HS-27A (cell line): Measurements from ENCODE around the gene HNRNPUL2.
"Not testable (repeated sequence)": the region's sequence is repeated elsewhere in the genome, so short reads cannot be mapped to it uniquely, and the experiment has no call there.

Experiments
- DNase-seq: peaks from one replicate; pipeline ENCODE4 v3.0.0-alpha.2; 2012; ENCODE audit warnings: low read depth, missing footprints

HNRNPUL2 gene

DNA sequence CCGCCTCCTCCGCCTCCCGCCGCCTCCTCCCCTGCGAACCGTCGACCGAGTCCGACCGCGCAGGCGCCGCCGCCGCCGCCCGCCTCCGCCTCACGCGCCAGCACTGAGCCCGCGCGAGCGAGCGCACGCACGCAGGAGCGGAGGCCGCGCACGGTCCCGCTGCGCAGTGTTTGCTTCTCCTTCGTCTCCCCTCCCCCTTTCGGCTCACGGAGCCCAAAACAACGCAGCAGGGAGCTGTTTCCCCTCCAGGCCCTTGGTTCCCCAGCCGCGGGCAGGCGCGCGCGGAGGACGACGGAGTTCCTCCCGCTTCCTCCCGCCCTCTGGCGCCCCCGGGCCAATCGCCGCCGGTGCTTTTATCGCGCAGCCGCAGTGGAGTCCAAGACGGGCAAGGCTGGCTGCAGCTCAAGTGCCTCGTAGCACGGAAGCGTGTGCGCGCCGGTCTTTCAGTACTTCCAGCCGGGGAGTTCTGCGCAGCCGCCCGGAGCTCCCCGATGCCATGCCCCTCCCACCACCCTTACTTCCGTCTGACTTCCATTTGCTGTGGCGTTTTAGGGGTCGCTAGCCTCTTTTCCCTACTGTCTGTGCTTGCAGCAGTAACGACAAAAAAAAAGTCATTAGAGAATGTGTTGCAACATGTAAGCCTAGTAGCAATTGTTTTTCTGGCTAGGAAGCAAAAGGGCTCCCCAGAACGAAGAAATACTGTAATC, at the start of gene HNRNPUL2:
Gene HNRNPUL2 (minus strand): TSS at position 293 of the 707 bp plus-strand sequence. CDS start 301 bp downstream, outside the sequence.
- DNase-seq, result peak; percentile 98

DNA sequence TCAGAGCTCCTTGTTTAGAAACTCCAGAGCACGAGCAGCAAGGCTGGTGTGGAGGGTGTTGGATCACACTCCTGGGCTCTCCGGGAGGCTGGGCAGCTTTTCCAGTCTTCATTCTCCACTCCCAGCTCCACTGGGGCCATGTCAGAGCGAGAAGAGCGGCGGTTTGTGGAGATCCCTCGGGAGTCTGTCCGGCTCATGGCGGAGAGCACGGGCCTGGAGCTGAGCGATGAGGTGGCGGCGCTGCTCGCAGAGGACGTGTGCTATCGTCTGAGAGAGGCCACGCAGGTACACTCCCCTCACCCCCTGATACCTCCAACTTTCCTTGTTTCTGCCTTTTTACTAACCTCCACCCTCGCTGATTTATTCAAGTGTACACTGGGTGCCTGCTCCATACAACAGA, 48.4 kb upstream of the HNRNPUL2 start:
- DNase-seq, result no peak

DNA sequence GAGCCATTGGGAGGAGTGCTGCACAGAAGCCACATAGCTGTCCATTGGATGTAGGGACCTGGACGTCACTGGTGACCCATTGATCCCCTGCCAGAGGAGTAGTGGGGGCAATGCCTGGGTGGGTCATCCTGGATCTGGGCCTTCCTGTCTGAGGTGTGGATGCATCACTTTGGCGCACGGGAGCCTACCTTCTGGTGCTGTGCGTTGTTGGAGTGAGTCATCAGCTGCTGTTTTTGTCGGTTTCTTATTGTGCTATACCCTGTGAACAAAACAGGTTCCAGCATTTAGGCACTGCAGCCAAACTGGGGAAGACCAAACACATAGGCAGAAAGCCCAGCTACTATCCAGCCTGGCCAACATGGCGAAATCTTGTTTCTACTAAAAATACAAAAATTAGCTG, 47.1 kb upstream of the HNRNPUL2 start:
- no peak for DNase-seq

GRCh38 chr11:62771144-62772021, 44.1 kb upstream of the HNRNPUL2 start, which contains the start of gene TAF6L:
Gene TAF6L, plus strand, starts transcription at chr11:62771396. Its CDS starts 4,388 bp downstream, at chr11:62775784.
- peak; percentile 95 for DNase-seq

DNA sequence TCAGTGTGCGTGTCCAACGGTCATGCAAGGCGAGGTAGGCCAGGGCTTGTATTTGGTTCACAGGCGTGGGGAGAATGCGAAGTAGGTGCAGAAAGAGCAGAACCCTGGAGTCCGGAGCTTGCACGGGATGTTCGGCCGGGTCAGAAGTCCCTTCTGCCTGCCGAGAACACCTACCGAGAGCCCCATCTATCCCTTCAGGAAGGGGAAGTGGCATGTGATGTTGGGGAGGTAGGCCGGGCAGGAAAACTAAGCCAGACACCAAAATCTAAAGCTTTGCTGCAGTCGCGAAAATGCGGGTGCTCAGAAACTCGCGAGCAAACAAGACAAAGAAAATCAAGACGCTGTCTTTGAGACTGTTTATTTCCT, 43.5 kb upstream of the HNRNPUL2 start:
- no peak for DNase-seq

DNA sequence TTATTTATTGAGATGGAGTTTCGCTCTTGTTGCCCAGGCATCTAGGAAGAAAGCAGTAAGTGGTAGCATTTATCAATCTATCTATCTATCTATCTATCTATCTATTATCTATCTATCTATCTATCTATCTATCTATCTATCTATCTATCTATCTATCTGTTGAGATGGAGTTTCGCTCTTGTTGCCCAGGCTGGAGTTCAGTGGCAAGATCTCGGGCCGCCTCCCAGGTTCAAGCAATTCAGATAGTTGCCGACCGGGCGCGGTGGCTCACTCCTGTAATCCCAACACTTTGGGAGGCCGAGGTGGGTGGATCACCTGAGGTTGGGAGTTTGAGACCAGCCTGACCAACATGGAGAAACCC, 33.6 kb upstream of the HNRNPUL2 start:
- not testable (repeated sequence) for DNase-seq

GRCh38 chr11:62757846-62758788, 30.9 kb upstream of the HNRNPUL2 start:
- DNase-seq, result no peak

DNA sequence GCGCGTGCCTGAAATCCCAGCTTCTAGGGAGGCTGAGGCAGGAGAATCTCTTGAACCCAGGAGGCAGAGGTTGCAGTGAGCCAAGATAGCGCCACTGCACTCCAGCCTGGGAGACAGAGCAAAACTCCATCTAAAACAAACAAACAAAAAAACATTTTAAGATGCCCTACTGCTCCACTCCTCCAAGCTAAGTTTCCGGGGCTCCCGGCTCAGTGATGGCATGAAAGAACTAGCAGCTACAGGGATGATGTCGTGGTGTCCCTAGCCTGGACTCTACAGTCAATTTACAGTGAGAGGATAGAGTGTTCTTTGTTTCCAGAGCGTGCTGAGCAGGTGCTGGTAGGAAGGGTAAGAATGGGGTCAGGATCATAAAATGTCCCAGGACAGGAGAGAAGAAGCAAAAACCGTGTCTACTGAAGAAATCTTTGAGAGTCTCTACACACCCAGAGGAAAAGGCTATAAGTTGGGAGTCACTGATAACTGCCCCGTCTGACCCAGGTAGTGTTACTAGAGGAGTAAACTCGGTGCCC, 27.9 kb upstream of the HNRNPUL2 start:
- DNase-seq, result no peak

DNA sequence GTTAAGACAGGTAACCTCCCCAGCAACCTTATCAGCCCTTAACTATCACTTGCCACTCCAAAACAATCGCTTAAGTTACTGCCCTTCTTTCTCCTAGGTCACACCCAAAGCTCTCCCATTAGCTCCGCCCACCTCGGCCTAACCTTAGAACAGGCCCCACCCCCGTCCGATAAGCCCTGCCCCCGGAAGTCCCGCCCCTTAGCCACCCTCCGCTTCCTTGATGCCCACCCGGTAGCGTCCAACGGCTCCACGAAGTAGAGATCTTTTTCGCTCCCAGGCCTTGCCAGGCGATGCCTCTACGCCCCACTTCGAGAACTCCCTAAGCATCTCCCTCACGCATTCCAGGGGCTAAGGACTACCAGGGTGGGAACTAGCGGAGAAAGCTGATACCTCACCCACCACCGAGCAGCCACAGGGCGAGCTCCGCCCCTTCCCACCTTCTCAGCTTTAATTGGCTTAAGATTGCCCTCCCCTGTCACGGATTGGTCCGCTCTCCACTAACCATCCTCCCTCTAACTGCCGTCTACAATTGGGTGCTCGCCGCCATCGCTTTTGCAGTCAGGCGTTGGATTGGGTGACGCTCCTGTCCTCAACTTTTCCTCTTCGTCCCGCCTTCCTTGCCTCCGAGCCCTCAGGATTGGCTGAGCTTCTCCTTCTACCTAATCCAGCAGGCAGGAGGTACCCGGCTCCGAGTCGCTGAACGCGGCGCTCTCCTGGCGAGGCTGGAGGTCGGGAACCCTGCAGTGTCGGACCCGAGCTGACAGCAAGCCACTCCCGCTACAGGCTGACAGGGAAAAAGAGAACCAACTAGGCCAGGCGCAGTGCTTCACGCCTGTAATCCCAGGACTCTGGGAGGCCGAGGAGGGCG, 26.7 kb upstream of the HNRNPUL2 start, which contains the start of gene ZBTB3:
Gene ZBTB3 (minus strand): TSS at position 425 of the 868 bp plus-strand sequence. CDS start 496 bp downstream, outside the sequence.
- peak; percentile 99 for DNase-seq

- DNase-seq, result no peak
These were observed 25.9 kb upstream of the HNRNPUL2 start for GRCh38 chr11:62752994-62753735.

GRCh38 chr11:62752177-62752785, 25.0 kb upstream of the HNRNPUL2 start:
- no peak for DNase-seq

GRCh38 chr11:62749931-62750330, 22.7 kb upstream of the HNRNPUL2 start:
- DNase-seq, result not testable (repeated sequence)

DNA sequence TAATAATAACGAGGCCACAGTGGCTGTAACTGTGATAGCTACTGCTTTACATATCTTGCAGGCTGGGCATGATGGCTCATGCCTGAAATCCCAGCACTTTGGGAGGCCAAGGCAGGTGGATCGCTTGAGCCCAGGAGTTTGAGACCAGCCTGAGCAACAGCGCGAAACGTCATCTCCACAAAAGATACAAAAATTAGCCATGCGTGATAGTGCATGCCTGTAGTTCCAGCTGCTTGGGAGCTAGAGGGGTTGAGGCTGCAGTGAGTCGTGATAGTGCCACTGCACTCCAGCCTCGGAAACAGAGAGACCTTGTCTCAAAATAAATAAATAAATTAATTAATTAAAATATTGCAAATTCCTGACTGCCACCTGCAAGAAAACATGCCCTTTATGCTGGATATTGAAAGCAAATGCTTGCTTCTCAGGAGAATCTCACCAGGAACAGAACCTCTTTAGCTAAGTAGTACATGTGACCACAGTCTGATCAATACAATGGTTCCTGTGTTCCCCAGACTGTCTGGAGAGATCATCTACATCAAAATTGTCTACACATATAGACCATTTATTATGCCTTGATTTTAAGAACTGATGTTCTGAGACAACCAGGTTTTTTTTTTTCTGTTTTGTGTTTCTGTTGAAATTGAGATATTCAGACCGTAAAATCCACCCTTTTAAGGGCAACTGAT, 20.4 kb upstream of the HNRNPUL2 start:
- DNase-seq, result no peak

- no peak for DNase-seq
These were observed 9.9 kb upstream of the HNRNPUL2 start for GRCh38 chr11:62737196-62737595.

GRCh38 chr11:62732830-62733229, 5.6 kb upstream of the HNRNPUL2 start:
- DNase-seq, result no peak

- not testable (repeated sequence) for DNase-seq
These were observed 2.8 kb upstream of the HNRNPUL2 start for GRCh38 chr11:62730076-62730475.

DNA sequence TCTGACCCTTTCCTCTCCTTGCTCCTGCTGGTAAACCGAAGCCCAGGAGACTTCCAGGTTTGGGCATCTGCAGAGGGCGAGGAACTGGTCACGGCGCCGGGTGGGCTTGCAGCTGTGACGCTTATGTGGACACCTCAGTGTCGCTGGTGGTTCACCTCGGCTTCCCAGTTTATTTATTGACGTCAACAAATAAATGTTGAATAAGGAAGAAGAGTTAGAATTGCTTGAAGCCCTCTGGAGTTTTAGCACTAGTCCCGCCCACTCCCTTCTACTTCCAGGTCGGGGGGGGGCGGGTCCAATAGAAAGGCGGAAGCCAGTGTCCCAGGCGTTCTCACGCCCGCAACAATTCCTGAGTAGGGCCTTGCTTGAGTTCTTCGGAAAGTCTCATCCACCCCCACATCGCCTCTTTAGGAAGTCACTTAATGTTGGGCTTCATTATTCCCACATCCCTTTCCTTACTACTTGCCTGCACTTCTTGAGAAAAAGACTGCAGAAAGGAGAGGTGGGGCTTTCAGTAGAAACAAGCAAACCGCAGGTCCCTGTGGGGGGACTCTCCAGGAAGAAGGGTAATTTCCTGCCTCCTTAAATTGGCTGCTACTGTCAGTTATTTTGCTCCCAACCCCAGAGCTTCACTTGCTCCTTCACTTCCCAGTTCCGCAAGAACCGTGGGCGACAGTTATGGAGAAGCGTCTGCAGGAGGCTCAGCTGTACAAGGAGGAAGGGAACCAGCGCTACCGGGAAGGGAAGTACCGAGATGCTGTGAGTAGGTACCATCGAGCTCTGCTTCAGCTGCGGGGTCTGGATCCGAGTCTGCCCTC, 1.1 kb upstream of the HNRNPUL2 start, which contains the start of gene TTC9C:
Gene TTC9C (plus strand): TSS at position 316 of the 818 bp plus-strand sequence. CDS start 363 bp downstream, at position 679.
- DNase-seq, result peak; percentile 86

- peak; percentile 99 for DNase-seq
These were observed 564 bp upstream of the HNRNPUL2 start for GRCh38 chr11:62727872-62728170.
